Right atrium auricular region (tissue), 2 donors: Measurements from ENCODE around the gene KCTD5. TPM values are rescaled to one million over a fixed set of nuclear protein-coding genes. Genes with fewer than 3 reads are reported as not detected.

ENCODE experiments used
- DNase-seq: peaks from one replicate; pipeline ENCODE4 v3.0.0-alpha.2; 2019; ENCODE audit warnings: low spot score
- H3K27ac ChIP-seq, 2 donors: fragments of 200-600 bp; sonication (generic); 1 replicate in 1 of 2; 2 replicates in 1 of 2; pipeline ENCODE4 v1.5.1; 2016 to 2019
- H3K27me3 ChIP-seq, 2 donors: fragments of 200-600 bp; sonication (generic); one replicate each; pipeline versions ENCODE4 v1.5.1 to v1.6.0; 2017 to 2019
- H3K36me3 ChIP-seq: fragments of 200-600 bp; sonication (generic); one replicate; pipeline ENCODE4 v1.5.1; 2016
- H3K4me1 ChIP-seq, 2 donors: fragments of 200-600 bp; sonication (generic); one replicate each; pipeline versions ENCODE4 v1.5.1 to v1.6.0; 2017 to 2019
- H3K4me3 ChIP-seq, 2 donors: fragments of 200-600 bp; sonication (generic); 1 replicate in 1 of 2; 2 replicates in 1 of 2; pipeline ENCODE4 v1.5.1; 2017 to 2019; ENCODE audit warnings: mild to moderate bottlenecking in 1 of 2, moderate library complexity in 1 of 2
- H3K9me3 ChIP-seq, 2 donors: fragments of 200-600 bp; sonication (generic); one replicate each; pipeline ENCODE4 v1.5.1; 2019
- total RNA-seq, 2 donors: library from RNA; depleted of rRNA; stranded (reverse); fragments of >200 nt; gene quantifications; one replicate each; pipeline ENCODE4 v1.1.0, GENCODE V29; 2016
- TF ChIP-seq, protein P1 (sequence below), 2 donors: fragments of 200-600 bp; sonication (generic); IDR thresholded peaks; one replicate each; pipeline ENCODE4 v1.5.1; 2019; ENCODE audit warnings: antibody characterized with exemption in 2 of 2

The KCTD5 gene
- total RNA-seq, 2 donors from 2014 or later = 12.5 to 15.6 TPM

DNA sequence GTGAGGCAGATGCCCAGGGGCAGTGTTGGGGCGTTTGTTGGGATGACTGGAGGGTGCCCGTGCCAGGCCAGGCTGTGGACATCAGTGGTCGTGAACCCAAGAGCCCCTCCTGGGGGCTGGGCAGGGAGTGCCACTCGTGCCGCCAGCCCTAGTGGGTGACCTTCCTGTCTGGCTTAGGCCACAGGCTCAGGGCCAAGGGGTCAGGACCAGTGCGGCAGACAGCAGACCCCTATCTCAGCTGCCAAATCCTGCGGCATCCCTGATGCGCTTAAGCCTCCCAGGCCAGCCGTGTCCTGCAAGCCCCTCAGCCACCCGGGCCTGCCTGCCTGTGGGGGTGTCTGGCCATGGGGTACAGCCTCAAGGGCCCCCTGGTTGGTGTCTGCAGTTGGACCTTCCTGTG, 23.0 kb downstream of the KCTD5 start:
- Histone ChIP-seq H3K36me3 (peaks cover 65% of the 10 kb centered on the region), H3K9me3 (no peaks in the 10 kb centered on the region), H3K27ac (no peak overlapping the region), H3K27me3 (no peaks in the 10 kb centered on the region), H3K4me1 (peaks cover 0 to 14% of the 10 kb centered on the region in 2 donors), H3K4me3 (no peak overlapping the region)
- no peak for DNase-seq
- TF ChIP-seq, protein P1, sequence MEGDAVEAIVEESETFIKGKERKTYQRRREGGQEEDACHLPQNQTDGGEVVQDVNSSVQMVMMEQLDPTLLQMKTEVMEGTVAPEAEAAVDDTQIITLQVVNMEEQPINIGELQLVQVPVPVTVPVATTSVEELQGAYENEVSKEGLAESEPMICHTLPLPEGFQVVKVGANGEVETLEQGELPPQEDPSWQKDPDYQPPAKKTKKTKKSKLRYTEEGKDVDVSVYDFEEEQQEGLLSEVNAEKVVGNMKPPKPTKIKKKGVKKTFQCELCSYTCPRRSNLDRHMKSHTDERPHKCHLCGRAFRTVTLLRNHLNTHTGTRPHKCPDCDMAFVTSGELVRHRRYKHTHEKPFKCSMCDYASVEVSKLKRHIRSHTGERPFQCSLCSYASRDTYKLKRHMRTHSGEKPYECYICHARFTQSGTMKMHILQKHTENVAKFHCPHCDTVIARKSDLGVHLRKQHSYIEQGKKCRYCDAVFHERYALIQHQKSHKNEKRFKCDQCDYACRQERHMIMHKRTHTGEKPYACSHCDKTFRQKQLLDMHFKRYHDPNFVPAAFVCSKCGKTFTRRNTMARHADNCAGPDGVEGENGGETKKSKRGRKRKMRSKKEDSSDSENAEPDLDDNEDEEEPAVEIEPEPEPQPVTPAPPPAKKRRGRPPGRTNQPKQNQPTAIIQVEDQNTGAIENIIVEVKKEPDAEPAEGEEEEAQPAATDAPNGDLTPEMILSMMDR (IDR thresholded peaks at IDR 0.05) = no peak

DNA sequence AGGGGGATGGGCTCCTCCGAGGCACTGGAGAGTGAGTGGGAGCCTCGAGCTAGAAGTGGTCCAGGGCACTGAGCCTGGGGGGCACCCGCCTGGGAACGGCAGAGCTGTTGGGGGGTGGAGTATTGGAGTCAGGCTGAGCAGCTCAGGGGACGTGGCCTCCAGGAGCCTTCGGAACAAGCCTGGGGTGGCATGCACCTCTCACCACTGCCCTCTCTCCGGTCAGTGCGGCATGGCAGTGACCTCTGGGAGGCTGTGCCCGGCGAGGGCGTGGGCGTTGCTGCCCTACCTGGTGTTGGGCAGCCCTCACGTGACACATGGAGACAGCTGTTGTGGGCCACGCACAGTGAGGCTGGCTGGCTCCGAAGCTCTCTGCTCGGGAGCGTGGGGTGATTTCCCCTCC, 23.8 kb downstream of the KCTD5 start:
- H3K27me3 ChIP-seq = no peaks in the 10 kb centered on the region
- TF ChIP-seq, protein P1 (IDR thresholded peaks at IDR 0.05) = no peak
- no peak for DNase-seq

DNA sequence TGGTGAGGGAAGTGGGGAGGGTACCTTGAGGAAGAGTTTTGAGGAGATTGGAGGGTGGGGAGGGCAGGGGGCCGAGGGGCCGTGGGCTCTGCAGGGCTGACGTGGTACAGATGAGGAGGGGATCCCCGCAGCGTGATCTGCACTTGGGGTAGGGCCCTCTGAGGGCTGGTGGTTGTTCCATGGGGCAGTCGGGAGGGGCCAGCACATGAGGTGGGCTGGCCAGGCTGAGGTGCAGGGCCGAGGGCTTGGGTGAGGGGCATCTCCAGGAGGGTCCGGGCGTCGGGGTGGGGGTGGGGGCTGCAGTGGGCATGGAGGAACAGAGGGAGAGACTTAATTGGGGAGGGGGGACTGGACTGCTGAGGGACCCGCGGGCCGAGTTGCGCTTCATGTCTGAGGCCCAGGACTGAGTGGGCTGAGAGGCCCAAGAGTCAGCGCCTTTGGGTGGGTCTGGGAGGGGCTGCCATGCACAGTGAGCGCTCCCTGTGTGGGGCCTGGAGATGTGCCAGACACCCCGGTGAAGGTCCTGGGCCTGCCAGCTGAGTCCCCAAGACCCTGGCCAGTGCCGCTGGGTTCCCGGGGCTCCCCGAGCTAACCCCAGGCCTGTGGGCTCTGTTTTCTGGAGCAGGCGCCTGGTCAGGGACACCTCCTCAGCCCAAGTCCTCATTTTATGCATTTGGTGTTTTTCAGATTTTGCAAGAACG, 24.4 kb downstream of the KCTD5 start:
- H3K9me3 ChIP-seq = no peaks in the 10 kb centered on the region
- TF ChIP-seq, protein P1 (IDR thresholded peaks at IDR 0.05) = no peak
- DNase-seq = no peak
- no peaks in the 10 kb centered on the region for H3K27me3 ChIP-seq
- H3K4me1 ChIP-seq = peaks cover 0 to 14% of the 10 kb centered on the region in 2 donors
- H3K36me3 ChIP-seq = peaks cover 50% of the 10 kb centered on the region
- H3K4me3 ChIP-seq = no peak overlapping the region
- no peak overlapping the region for H3K27ac ChIP-seq

More for the DNA sequence above, 23.8 kb downstream of the KCTD5 start:
- Histone ChIP-seq H3K4me1 (peaks cover 0 to 14% of the 10 kb centered on the region in 2 donors), H3K4me3 (no peak overlapping the region), H3K36me3 (peaks cover 57% of the 10 kb centered on the region), H3K9me3 (no peaks in the 10 kb centered on the region), H3K27ac (no peak overlapping the region)

DNA sequence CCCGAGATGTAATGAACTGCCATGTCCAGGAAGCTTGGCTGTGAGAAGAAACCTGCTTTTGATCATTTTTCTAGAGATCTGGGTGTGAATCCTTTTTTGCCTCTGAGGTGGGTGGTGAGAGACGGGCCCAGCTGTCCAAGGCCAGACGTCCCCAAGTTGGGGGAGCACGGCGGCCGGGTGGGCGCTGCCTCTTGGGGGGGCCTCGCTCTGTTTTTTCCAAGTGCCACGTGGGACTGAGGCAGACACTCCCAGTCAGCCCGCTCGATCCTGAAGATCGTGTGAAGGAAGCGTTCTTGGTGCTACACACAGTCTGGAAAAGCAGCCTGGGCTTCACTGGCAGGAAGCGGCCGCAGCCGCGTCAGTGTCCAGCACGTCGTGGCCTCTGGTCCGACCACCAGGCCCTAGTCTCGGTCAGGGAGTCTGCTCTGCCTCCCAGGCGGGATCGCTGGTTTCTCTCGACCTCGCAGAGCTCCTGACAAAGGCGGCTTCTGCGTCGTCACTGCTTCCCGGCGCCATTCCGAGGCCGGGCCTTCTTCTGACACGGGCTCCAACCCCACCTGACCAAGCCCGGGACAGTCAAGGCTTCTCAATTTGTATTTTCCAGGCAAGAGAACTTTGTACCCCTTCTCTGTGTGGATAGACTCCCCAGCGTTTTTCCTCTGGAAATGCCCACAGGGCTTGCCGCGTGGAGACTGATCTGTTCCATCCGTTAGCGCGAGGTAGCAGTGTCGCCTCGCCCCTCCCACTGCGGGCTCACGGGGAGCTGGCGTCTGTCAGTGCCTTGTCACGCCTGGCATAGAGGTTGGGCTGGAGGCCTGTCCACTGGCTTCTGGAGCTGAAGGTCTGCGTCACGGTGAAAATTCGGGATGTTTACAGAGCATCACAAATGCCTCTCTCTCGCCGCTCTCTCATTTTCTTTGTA, 25.3 kb downstream of the KCTD5 start:
- Histone ChIP-seq H3K36me3 (peaks cover 42% of the 10 kb centered on the region), H3K4me3 (no peak overlapping the region), H3K27me3 (no peaks in the 10 kb centered on the region), H3K27ac (no peak overlapping the region), H3K9me3 (no peaks in the 10 kb centered on the region), H3K4me1 (peaks cover 0 to 14% of the 10 kb centered on the region in 2 donors)
- no peak for DNase-seq
- TF ChIP-seq, protein P1 (IDR thresholded peaks at IDR 0.05) = no peak

DNA sequence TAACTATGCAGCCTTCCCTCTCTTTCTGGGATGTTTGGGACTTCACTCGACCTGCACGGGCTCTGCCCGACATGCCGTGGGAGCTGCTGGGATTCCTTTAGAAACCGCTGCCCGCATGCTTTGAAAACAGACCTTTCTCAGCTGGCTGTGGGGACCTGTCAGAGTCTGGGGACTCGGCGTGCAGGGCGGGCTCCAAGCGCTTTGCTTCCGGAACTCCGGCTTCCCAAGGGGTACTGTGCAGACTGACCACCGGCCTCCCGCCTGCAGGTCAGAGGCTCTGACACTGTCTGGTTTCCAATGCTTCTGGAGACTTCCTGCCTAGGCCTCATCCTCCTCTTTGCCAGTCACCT, 25.9 kb downstream of the KCTD5 start:
- Histone ChIP-seq H3K4me1 (peaks cover 0 to 11% of the 10 kb centered on the region in 2 donors), H3K4me3 (no peak overlapping the region), H3K27me3 (no peaks in the 10 kb centered on the region), H3K9me3 (no peaks in the 10 kb centered on the region), H3K27ac (no peak overlapping the region), H3K36me3 (peaks cover 36% of the 10 kb centered on the region)
- DNase-seq = no peak
- TF ChIP-seq, protein P1 (IDR thresholded peaks at IDR 0.05) = no peak
